ENCODE results near the gene GADD45G.

GRCh38 chr9:89603767-89604665, 796 bp upstream of the GADD45G start:
- TF ChIP-seq SIRT6 (IDR thresholded peaks at IDR 0.05; ENCODE audit: low read length) = no peak
- peak; percentile 52 to 70 (median 68) for TF ChIP-seq CTCF (IDR thresholded peaks at IDR 0.05; ENCODE audit: control extremely low read depth in 1 of 3, insufficient read depth in 1 of 3, low read depth in 1 of 3, low read length in 3 of 3)
- TF ChIP-seq CREB1 (IDR thresholded peaks at IDR 0.05) = no peak
- TF ChIP-seq EZH2 (IDR thresholded peaks at IDR 0.05; ENCODE audit: low read depth, low read length, severe bottlenecking) = no peak
- no peak for TF ChIP-seq BRCA1 (IDR thresholded peaks at IDR 0.05; ENCODE audit: low read depth, low read length)
- no peak for TF ChIP-seq SIN3A (conservative IDR thresholded peaks at IDR 0.05 in 1 of 2, IDR thresholded peaks at IDR 0.05 in 1 of 2; ENCODE audit: low read depth in 1 of 2, low read length in 2 of 2)
- no peak for TF ChIP-seq TAF1 (IDR thresholded peaks at IDR 0.05; ENCODE audit: low read depth, low read length)
- no peak; a peak in 1 of 3 replicates for TF ChIP-seq POLR2A (IDR thresholded peaks at IDR 0.05; ENCODE audit: control extremely low read depth in 1 of 2, low read depth in 2 of 2, low read length in 2 of 2)
- TF ChIP-seq NANOG (IDR thresholded peaks at IDR 0.05; ENCODE audit: insufficient read depth, low read depth, low read length, poor library complexity, severe bottlenecking) = peak; percentile 86
- TF ChIP-seq SP1 (IDR thresholded peaks at IDR 0.05; ENCODE audit: low read depth, low read length) = 0 out of 2 replicates have a peak, but pooled peaks have one; percentile 7
- TF ChIP-seq MAFK (IDR thresholded peaks at IDR 0.05; ENCODE audit: low read depth, low read length) = no peak
- TF ChIP-seq YY1 (IDR thresholded peaks at IDR 0.05; ENCODE audit: low read depth, low read length) = no peak
- peak; percentile 30 for TF ChIP-seq MAX (IDR thresholded peaks at IDR 0.05)
- no peak for TF ChIP-seq ZNF274 (IDR thresholded peaks at IDR 0.05; ENCODE audit: borderline replicate concordance, extremely low read depth, low read length)
